Left colon (tissue), 2 donors: ENCODE results near the gene C12orf56. TPM values are rescaled to one million over a fixed set of nuclear protein-coding genes. Genes with fewer than 3 reads are reported as not detected.
A peak's percentile ranks its signal among the peaks of the same experiment; 100 is the strongest.

Source experiments
- ATAC-seq: fragments of 200-7000 bp; cut with Tn5 transposase; one replicate; pipeline ENCODE4 v1.9.1; 2020; ENCODE audit warnings: mild to moderate bottlenecking, moderate library complexity
- DNase-seq, 2 donors: peaks; one replicate each; pipeline ENCODE4 v3.0.0-alpha.2; 2020
- intact Hi-C, 2 donors: fragments of 100-400 bp; cut with DNase I in 1 of 2; cut with micrococcal nuclease in 1 of 2; formaldehyde crosslinking; loops; one replicate each; pipeline versions ENCODE4 v1.11.2 to v1.14.0; 2022; cut with DNase I, micrococcal nuclease
- long read RNA-seq: library from polyadenylated mRNA; unstranded; transcript quantifications from one replicate; pipeline ENCODE4 v2.0.0, GENCODE V29; 2021
- total RNA-seq, 2 donors: library from RNA; stranded (reverse); fragmentation: NEBNext Ultra II Directional; extraction: Animal tissue kit (Norgen Biotek cat#: 25700); gene quantifications; one replicate each; pipeline ENCODE4 v1.2.1, GENCODE V29; 2021
- donor health status: DM: no; HTN: no; CAD: no.
- donor health status: DM: yes; HTN: yes; CAD: no.

The C12orf56 gene, protein sequence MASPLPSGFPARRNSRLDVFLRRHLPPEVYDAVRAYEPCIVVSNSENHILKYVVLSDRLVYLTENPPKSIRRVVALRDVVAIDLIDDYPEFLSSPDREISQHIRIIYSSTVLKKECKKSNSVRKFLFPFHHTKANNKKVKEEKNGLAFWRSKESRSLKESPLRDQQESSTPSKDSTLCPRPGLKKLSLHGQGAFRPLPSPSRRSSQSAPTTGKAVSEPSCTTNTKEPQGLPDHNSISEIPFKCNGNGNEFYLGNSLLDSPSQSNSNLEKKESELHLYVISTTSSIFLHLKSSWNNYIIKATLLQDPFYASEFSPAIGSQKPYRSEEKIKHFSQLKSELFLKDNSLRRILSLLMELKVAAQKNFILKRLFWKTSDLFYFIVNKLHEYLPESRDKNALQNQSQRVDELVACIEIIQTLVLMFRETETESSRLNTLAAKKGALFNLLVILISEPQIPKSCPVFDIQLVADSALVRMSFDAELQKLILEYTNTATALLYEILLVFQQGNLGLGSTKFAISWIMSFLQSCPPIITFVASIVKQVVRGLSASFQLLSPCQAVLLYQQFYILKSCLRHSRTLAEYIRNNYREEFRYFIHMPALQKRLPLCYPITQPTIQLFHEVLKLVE
- total RNA-seq: 1 to 10 TPM in 1 of 2 donors, under 1 TPM in 1; 0.24 to 1.6 TPM
- long read RNA-seq: 0 reads

DNA sequence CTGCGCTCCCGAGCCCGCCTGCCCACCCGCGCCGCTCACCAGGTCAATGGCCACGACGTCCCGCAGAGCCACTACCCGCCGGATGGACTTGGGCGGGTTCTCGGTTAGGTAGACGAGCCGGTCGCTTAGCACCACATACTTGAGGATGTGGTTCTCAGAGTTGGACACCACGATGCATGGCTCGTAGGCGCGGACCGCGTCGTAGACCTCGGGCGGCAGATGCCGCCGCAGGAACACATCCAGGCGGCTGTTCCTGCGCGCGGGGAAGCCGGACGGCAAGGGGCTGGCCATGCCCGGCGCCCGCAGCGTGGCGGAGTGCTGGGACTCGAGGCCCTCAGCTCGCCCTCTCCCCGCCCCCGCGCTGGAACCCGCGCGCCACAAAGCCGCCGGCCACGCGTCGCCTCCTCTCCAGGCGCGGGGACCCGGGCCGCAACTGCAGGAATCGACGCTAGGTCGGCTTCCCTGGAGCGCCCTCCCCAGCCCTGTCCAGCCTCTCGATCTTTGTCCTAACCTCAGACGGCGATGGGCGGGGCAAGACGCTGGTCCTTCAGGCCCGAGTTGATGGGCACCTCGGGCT is at the start of gene C12orf56:
Gene C12orf56 (minus strand): TSS at position 484 of the 577 bp plus-strand sequence. CDS start 193 bp downstream, at position 291.
- peak in 1 of 2 donors; percentile 38 for DNase-seq
- intact Hi-C loops: no loop called here
- peak; percentile 48 for ATAC-seq

GRCh38 chr12:64440100-64440499 is 49.5 kb upstream of the C12orf56 start:
- ATAC-seq: no peak
- DNase-seq: no peak
- intact Hi-C loops: no loop called here

DNA sequence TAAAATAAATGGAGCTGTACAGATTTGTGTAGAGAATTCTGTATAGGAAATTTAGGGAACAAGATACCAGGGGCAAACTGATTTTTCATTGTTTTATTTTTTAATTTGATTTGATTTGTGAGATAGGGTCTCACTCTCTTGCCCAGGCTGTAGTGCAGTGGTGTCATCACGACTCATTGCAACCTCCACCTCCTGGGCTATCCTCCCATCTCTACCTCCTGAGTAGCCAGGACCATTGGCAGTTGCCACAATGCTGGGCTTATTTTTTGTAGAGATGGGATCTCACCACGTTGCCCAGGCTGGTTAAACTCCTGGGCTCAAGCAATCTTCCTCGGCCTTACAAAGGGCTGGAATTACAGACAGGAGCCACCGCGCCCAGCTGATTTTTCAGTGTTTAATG is 43.4 kb upstream of the C12orf56 start:
- DNase-seq: no peak
- intact Hi-C loops: loop anchor here in 1 of 2 donors (10.0 kb wide), 1 partner anchor 51 kb away; no protein-coding TSS in a partner anchor
- no peak for ATAC-seq

DNA sequence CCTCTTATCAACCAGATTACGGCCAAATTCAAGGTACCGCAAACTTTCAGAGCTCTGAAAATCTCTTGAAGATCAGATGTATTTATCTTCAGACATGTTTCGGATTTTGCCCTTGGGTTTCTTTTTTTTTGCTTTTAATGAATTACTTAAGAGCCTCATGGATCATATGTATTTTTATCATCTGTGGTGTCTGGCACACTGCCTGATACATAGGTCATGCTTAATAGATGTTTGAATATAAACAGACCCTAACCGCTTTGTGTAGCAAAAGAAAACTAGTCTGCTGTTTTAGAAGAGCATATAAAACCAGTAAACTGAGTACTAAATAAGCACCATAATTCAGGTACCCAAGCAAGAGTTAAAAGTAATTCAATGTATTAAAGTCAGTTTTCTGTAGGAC is 41.2 kb upstream of the C12orf56 start:
- intact Hi-C loops: loop anchor here in 1 of 2 donors (10.0 kb wide), 1 partner anchor 53 kb away; no protein-coding TSS in a partner anchor
- no peak for DNase-seq
- ATAC-seq: no peak

DNA sequence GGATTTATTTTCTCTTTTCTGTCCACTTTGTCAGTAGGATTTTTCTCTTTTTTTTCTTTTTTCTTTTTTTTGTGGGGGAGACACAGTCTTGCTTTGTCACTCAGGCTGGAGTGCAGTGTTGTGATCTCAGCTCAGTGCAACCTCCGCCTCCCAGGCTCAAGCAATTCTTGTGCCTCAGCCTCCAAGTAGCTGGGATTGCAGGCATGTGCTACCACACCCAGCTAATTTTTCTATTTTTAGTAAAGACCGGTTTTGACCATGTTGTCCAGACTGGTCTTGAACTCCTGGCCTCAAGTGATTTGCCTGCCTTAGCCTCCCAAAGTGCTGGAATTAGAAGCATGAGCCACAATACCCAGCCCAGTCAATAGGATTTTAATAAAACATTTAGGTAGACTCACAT is 40.3 kb upstream of the C12orf56 start:
- ATAC-seq (no peak), DNase-seq (no peak)
- intact Hi-C loops: loop anchor here in 1 of 2 donors (10.0 kb wide), 1 partner anchor 54 kb away; no protein-coding TSS in a partner anchor

GRCh38 chr12:64428956-64429355 is 38.4 kb upstream of the C12orf56 start:
- ATAC-seq: no peak
- intact Hi-C loops: no loop called here
- DNase-seq: no peak

DNA sequence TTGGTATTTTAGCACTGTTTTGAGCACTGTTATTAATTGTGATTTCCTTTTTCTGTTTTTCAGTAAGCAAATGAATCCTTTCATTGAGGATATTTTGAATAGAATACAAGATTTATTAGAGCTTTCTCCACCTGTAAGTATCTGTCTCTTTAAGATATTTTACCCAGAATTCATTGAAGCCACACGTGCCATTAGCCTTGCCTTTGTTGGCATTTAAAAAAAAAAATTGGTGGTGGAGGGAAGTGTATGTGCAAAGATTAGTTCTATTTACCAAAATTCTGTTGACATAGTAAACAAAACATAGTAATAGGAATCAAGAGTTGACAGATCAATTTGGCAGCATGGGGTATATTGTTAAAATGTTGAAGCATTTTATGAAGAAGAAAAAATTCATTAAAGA is 37.4 kb upstream of the C12orf56 start:
- intact Hi-C loops: no loop called here
- DNase-seq: no peak
- ATAC-seq: no peak

DNA sequence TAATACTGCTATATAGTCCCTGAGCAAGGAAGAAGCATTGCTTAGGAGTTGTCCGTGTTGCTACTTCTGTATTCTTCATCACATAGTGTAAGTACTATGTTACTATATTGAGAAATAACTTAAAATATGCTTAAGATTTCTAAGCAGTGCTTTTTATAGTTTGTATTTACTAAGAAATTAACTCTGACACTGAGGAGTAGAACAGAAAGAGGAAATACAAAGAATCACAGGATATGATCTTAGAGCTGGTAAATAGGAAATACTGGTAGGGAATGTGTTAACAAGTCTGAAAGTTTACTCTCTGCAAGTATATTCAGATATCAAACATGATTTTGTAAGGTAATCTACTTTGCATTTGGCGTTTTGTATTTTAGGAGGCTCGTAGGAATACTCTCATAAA is 29.1 kb upstream of the C12orf56 start:
- ATAC-seq (no peak), DNase-seq (no peak)
- intact Hi-C loops: no loop called here

DNA sequence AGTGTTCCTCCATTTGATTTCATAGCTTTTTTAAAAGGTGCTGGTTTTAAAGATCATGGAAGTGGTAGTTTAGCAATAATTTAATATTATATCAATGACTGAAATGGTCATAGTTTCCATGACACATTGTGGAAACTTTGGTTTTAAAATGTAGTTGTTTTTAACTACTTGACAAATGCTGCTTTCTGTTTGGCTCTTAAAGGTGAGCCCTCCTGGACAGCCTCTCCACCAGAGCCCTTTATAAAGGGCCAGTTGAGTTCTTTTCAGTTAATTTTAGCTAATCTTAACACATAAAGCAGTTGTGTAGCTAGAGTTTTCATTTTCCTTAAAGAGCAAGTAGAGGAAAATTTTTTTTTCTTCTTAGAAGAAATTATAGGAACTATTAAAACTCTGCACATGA is 27.7 kb upstream of the C12orf56 start:
- ATAC-seq (no peak), DNase-seq (no peak)
- intact Hi-C loops: no loop called here

DNA sequence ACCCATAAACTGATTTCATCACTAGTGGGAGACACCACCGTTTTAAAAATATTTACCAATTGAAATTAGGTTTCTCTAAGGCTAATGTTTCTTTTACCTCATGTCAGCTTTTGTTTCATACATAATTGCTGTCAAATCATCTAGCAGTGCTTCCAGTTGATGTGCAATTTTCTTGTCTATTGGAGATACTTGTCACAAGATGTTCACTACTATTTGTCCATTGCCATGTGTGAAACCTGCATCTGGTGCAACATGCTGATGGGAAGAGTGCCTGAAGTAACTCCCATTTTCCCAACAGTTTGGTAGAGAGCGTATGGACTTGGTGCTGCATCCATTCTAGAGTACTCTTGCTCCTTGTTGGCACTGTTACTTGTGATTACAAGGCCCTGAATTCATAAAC is 23.3 kb upstream of the C12orf56 start:
- no peak for ATAC-seq
- DNase-seq: no peak
- intact Hi-C loops: no loop called here

DNA sequence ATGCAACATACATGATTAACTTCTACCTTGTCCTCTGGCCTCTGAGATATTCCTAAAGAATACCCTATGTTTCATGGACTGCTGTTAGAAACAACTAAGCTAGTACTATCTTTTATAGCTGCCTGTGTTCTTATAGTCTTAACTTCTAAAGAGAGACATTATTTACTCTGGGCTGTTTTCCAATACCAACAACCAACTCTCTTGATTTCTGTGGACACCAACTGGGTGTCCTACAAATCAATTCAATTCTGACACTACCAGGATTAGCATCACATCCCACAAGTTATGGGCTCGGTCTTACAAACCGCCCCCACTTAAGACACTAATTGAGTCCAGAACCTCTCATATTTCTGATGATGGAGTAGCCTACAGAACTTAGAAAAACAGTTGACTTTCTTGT is 21.9 kb upstream of the C12orf56 start:
- intact Hi-C loops: no loop called here
- DNase-seq (no peak), ATAC-seq (no peak)

DNA sequence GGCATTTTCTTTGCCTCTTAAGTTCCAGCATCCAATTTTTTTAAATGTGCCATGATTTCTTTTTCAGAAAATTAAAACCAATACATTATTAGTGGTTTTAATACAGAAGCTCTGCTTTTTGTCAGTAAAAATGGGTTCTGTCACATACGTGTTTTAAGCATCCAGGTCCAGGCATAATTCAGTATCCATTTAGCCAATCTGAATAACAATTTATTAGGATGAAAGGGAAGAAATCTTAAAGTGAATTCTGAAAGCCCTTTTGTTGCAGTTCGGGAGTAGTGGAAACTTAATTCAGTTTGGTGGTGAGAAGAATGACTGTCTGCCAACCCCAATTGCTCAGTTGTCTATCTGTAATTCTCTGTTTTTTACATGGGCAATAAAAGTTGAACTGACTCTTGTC is 20.9 kb upstream of the C12orf56 start:
- DNase-seq (no peak), ATAC-seq (no peak)
- intact Hi-C loops: no loop called here

- ATAC-seq (no peak), DNase-seq (no peak)
- intact Hi-C loops: no loop called here
Measured at GRCh38 chr12:64407342-64408223, 17.0 kb upstream of the C12orf56 start.

- ATAC-seq (peak; percentile 36), DNase-seq (peak; percentile 62 to 65)
- intact Hi-C loops: no loop called here
Measured at GRCh38 chr12:64404470-64405256, 14.1 kb upstream of the C12orf56 start.

DNA sequence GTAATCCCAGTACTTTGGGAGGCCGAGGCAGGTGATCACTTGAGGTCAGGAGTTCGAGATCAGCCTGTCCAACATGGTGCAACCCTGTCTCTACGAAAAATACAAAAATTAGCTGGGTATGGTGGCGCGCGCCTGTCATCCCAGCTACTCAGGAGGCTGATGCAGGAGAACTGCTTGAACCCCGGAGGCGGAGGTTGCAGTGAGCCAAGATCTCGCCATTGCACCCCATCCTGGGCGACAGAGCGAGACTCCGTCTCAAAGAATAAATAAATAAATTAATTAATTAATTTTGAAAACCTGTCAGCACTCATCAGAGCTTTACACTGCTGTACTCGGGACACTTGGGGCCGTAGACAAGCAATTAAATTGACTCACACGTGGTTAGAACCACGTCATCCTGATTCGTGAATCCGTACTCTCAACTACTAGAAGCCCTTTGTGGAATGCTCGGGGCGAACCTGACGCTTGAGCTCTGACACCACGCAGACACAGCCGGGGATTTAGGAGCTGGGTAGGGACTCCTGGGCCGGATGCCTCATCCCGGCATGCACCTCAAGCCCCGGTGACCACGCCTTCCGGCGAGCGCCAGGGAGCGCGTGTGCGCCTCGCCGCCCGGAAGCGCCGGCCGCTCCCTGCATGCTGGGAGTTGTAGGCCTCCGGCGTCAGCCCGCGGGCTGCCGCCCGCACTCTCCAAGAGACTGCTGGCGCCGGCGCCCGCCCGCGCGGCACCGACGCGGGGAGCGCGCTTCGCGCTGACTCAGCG is 13.3 kb upstream of the C12orf56 start, which contains the start of gene XPOT:
Gene XPOT (plus strand): TSS at position 686 of the 763 bp plus-strand sequence. CDS start 5,644 bp downstream, outside the sequence.
- intact Hi-C loops: no loop called here
- ATAC-seq: peak; percentile 94
- DNase-seq: peak; percentile 94 to 95

DNA sequence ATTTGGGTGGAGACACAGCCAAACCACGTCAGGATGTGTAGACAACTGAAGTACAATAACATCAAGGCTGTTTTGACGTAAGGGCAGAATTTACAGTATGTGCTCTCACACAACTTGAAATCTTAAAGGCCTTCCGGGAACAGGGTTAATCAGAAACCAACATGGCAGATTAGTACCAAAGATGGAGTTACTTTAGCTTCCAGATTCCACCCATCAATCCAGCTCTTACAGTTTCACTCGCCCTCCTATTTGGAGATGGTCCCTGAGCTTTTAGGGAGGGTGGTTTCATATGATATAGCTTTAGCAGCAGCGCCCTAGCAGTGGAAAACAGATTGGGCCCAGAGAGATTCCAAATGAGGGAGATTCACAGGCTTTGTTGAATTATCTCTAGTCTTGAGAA is 11.6 kb upstream of the C12orf56 start:
- DNase-seq: no peak
- intact Hi-C loops: no loop called here
- ATAC-seq: no peak

DNA sequence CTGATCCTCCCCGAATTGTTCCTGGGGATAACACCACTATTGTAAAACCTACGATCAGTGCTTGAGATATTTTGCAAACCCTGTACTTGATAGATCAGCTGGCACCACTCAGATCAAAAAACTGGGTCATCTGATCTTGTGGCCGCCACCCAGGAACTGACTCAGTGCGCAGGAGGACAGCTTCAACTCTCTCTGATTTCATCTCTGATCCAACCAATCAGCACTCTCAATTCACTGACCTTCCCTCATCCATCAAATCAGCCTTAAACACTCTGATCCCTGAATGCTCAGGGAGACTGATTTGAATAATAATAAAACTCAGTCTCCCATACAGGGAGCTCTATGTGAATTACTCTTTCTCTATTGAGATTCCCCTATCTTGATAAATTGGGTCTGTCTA is 9.5 kb upstream of the C12orf56 start:
- intact Hi-C loops: no loop called here
- ATAC-seq (no peak), DNase-seq (no peak)
